HepG2 (cell line): ENCODE measurements around the gene C2. TPM values are rescaled to one million over a fixed set of nuclear protein-coding genes. Genes with fewer than 3 reads are reported as not detected.

Source experiments
- AGO1 ChIP-seq: fragments of 200-400 bp; formaldehyde crosslinking; IDR thresholded peaks from 2 replicates; pipeline ENCODE4 v1.6.1; 2017; ENCODE audit warnings: mild to moderate bottlenecking, low read depth, low read length, moderate library complexity; ENCODE audit not compliant: poor library complexity, severe bottlenecking
- CREB1 ChIP-seq, 2 experiments: fragments of 450-650 bp in 1 of 2; IDR thresholded peaks; 2 replicates each; pipeline ENCODE4 v1.6.1; 2016 to 2017; ENCODE audit warnings: control low read depth in 1 of 2, mild to moderate bottlenecking in 1 of 2, missing compliant biosample characterization in 1 of 2, missing genetic modification characterization in 1 of 2
- FOXA1 ChIP-seq, 2 experiments: fragments of 450-650 bp in 1 of 2; sonication (generic) in 1 of 2; formaldehyde crosslinking in 1 of 2; IDR thresholded peaks; 2 replicates each; pipeline versions ENCODE4 v1.4.0 to v1.6.1; 2016 to 2020; ENCODE audit warnings: missing genetic modification reagents in 1 of 2
- KAT7 ChIP-seq: IDR thresholded peaks from 2 replicates; pipeline ENCODE4 v1.6.1; 2018; ENCODE audit warnings: borderline replicate concordance, missing compliant biosample characterization
- KMT2A ChIP-seq: sonication (generic); formaldehyde crosslinking; IDR thresholded peaks from 2 replicates; pipeline ENCODE4 v1.4.0; 2020; ENCODE audit warnings: missing genetic modification reagents
- MTA1 ChIP-seq: sonication (generic); formaldehyde crosslinking; IDR thresholded peaks from 2 replicates; pipeline ENCODE4 v1.4.0; 2020; ENCODE audit warnings: missing genetic modification reagents, mild to moderate bottlenecking, borderline replicate concordance
- NONO ChIP-seq, 2 experiments: fragments of 450-650 bp in 1 of 2; sonication (generic) in 1 of 2; formaldehyde crosslinking in 1 of 2; IDR thresholded peaks in 1 of 2; conservative IDR thresholded peaks in 1 of 2; 2 replicates each; pipeline versions ENCODE4 v1.6.1 to v1.8.0; 2017 to 2022; ENCODE audit warnings: mild to moderate bottlenecking in 1 of 2, missing genetic modification reagents in 1 of 2, moderate library complexity in 1 of 2
- PHB2 ChIP-seq: fragments of 450-650 bp; IDR thresholded peaks from 2 replicates; pipeline ENCODE4 v1.6.1; 2018; ENCODE audit not compliant: partially characterized antibody
- STAT5B ChIP-seq: sonication (generic); formaldehyde crosslinking; IDR thresholded peaks from 2 replicates; pipeline ENCODE4 v1.4.0; 2020; ENCODE audit warnings: missing genetic modification reagents
- ZBTB37 ChIP-seq: sonication (generic); formaldehyde crosslinking; IDR thresholded peaks from 2 replicates; pipeline ENCODE4 v1.4.0; 2020; ENCODE audit warnings: mild to moderate bottlenecking, missing genetic modification reagents
- ZNF652 ChIP-seq: IDR thresholded peaks from 2 replicates; pipeline ENCODE4 v1.6.1; 2016; ENCODE audit warnings: low read depth, borderline replicate concordance
- ZSCAN5A ChIP-seq: sonication (generic); formaldehyde crosslinking; IDR thresholded peaks from 2 replicates; pipeline ENCODE4 v1.8.0; 2022; ENCODE audit warnings: mild to moderate bottlenecking, missing genetic modification reagents, borderline replicate concordance
- polyA plus RNA-seq, 8 experiments: library from polyadenylated mRNA; depleted of rRNA in 3 of 8; stranded (reverse) in 7 of 8; unstranded in 1 of 8; fragments of >200 nt; fragmentation: Illumina TruSeq in 4 of 8; extraction: Trizol in 4 of 8; gene quantifications; 2 replicates each; pipeline versions ENCODE4 v1.2.1 to v1.2.3, GENCODE V29; 2011 to 2016; ENCODE audit warnings: low read depth in 4 of 8, missing spikeins in 1 of 8, mixed read lengths in 1 of 8; ENCODE audit not compliant: insufficient read depth in 1 of 8
- total RNA-seq, 5 experiments: library from RNA; depleted of rRNA; stranded (reverse); fragments of >200 nt; fragmentation: Illumina TruSeq; extraction: Trizol; gene quantifications; 2 replicates each; pipeline ENCODE4 v1.2.3, GENCODE V29; 2016; ENCODE audit warnings: low read depth in 1 of 5
- TF ChIP-seq, protein P1 (sequence below), 2 experiments: sonication (generic) in 1 of 2; formaldehyde crosslinking in 1 of 2; IDR thresholded peaks; 2 replicates each; pipeline versions ENCODE4 v1.6.1 to v1.9.0; 2014 to 2022; ENCODE audit warnings: antibody characterized with exemption in 1 of 2, borderline replicate concordance in 1 of 2, inconsistent platforms in 1 of 2, low read depth in 1 of 2, missing genetic modification reagents in 1 of 2
- TF ChIP-seq, protein P2 (sequence below): sonication (generic); formaldehyde crosslinking; IDR thresholded peaks from 2 replicates; pipeline ENCODE4 v1.9.0; 2022; ENCODE audit warnings: low read depth, missing genetic modification reagents

The C2 gene
- total and polyA plus RNA-seq, 2 of the 13 experiments (the other 11 are each of a cell fraction or from before 2014, with no cell fraction given) = 165 to 307 TPM

- no peak for TF ChIP-seq ZBTB37 (CRISPR knock-in tag)
- TF ChIP-seq, protein P1, sequence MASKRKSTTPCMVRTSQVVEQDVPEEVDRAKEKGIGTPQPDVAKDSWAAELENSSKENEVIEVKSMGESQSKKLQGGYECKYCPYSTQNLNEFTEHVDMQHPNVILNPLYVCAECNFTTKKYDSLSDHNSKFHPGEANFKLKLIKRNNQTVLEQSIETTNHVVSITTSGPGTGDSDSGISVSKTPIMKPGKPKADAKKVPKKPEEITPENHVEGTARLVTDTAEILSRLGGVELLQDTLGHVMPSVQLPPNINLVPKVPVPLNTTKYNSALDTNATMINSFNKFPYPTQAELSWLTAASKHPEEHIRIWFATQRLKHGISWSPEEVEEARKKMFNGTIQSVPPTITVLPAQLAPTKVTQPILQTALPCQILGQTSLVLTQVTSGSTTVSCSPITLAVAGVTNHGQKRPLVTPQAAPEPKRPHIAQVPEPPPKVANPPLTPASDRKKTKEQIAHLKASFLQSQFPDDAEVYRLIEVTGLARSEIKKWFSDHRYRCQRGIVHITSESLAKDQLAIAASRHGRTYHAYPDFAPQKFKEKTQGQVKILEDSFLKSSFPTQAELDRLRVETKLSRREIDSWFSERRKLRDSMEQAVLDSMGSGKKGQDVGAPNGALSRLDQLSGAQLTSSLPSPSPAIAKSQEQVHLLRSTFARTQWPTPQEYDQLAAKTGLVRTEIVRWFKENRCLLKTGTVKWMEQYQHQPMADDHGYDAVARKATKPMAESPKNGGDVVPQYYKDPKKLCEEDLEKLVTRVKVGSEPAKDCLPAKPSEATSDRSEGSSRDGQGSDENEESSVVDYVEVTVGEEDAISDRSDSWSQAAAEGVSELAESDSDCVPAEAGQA (IDR thresholded peaks at IDR 0.05; ENCODE audit: low read depth) = peak; percentile 98
- TF ChIP-seq, protein P1 (CRISPR knock-in tag; IDR thresholded peaks at IDR 0.05; ENCODE audit: borderline replicate concordance) = no peak
- peak; percentile 31; the same call in 1 of the 2 replicates for TF ChIP-seq MTA1 (CRISPR knock-in tag)
- TF ChIP-seq, protein P2, sequence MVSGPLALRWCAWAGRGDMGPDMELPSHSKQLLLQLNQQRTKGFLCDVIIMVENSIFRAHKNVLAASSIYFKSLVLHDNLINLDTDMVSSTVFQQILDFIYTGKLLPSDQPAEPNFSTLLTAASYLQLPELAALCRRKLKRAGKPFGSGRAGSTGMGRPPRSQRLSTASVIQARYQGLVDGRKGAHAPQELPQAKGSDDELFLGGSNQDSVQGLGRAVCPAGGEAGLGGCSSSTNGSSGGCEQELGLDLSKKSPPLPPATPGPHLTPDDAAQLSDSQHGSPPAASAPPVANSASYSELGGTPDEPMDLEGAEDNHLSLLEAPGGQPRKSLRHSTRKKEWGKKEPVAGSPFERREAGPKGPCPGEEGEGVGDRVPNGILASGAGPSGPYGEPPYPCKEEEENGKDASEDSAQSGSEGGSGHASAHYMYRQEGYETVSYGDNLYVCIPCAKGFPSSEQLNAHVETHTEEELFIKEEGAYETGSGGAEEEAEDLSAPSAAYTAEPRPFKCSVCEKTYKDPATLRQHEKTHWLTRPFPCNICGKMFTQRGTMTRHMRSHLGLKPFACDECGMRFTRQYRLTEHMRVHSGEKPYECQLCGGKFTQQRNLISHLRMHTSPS (CRISPR knock-in tag) = peak; percentile 44; the same call in 1 of the 2 replicates
- TF ChIP-seq FOXA1 (IDR thresholded peaks at IDR 0.05) = no peak
- no peak; the same call in 1 of the 2 replicates for TF ChIP-seq FOXA1 (CRISPR knock-in tag; IDR thresholded peaks at IDR 0.05)
- TF ChIP-seq ZSCAN5A (CRISPR knock-in tag) = 0 out of 2 replicates have a peak, but pooled peaks have one; percentile 2
- TF ChIP-seq ZNF652 (CRISPR knock-in tag) = no peak
- TF ChIP-seq AGO1 = peak; percentile 83
- peak; percentile 98 for TF ChIP-seq CREB1 (IDR thresholded peaks at IDR 0.05)
- TF ChIP-seq CREB1 (CRISPR knock-in tag; IDR thresholded peaks at IDR 0.05) = peak; percentile 100
- no peak for TF ChIP-seq NONO (IDR thresholded peaks at IDR 0.05)
- TF ChIP-seq NONO (CRISPR knock-in tag; conservative IDR thresholded peaks at IDR 0.05) = peak; percentile 95
- TF ChIP-seq STAT5B (CRISPR knock-in tag) = no peak
- peak; percentile 89 for TF ChIP-seq KMT2A (CRISPR knock-in tag)
- TF ChIP-seq KAT7 = peak; percentile 77; the same call in 1 of the 2 replicates
- TF ChIP-seq PHB2 = no peak
These were observed 31.5 kb downstream of the C2 start, which contains the start of the genes NELFE and SKIC2 (continued) for GRCh38 chr6:31958741-31959739.
